ENCODE results near the gene CLSTN2. TPM values are rescaled to one million over a fixed set of nuclear protein-coding genes. Genes with fewer than 3 reads are reported as not detected.

The CLSTN2 gene
- total RNA-seq, 1 experiment from 2014 or later, result not detected

DNA sequence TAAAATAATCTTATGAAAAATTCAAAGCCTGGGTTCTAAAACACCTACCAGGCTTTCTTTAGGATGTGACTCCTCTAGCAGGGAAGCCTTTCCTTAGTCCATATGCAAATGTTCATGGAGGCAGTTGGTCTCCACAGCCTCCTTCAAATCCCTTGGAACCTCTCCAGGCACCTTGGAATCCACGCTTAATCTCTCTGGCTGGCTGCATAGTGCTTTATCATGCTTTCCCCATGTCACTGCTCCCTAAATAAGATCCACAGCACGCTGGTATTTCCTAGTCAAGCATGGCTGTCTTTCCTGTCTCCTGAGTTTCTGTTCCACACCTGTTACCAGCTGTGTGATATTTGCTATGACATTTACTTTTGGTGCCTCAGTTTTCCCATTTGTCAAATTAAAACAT is 71.3 kb downstream of the CLSTN2 start:
- no peak for DNase-seq
- no peak overlapping the region for H3K4me3 ChIP-seq (ENCODE audit: low read length)
- no peaks in the 10 kb centered on the region for H3K27me3 ChIP-seq (ENCODE audit: low read length)
- no peaks in the 10 kb centered on the region for H3K79me2 ChIP-seq (ENCODE audit: low read length)
- H3K4me1 ChIP-seq (ENCODE audit: insufficient read depth, low read length), result no peaks in the 10 kb centered on the region
- H3K9ac ChIP-seq (ENCODE audit: low read length), result no peak overlapping the region
- no peak for TF ChIP-seq EZH2 (IDR thresholded peaks at IDR 0.05; ENCODE audit: low read length, unreplicated experiment)
- TF ChIP-seq, protein P1, sequence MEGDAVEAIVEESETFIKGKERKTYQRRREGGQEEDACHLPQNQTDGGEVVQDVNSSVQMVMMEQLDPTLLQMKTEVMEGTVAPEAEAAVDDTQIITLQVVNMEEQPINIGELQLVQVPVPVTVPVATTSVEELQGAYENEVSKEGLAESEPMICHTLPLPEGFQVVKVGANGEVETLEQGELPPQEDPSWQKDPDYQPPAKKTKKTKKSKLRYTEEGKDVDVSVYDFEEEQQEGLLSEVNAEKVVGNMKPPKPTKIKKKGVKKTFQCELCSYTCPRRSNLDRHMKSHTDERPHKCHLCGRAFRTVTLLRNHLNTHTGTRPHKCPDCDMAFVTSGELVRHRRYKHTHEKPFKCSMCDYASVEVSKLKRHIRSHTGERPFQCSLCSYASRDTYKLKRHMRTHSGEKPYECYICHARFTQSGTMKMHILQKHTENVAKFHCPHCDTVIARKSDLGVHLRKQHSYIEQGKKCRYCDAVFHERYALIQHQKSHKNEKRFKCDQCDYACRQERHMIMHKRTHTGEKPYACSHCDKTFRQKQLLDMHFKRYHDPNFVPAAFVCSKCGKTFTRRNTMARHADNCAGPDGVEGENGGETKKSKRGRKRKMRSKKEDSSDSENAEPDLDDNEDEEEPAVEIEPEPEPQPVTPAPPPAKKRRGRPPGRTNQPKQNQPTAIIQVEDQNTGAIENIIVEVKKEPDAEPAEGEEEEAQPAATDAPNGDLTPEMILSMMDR (conservative IDR thresholded peaks at IDR 0.05; ENCODE audit: low read depth, low read length), result no peak
- no peak for TF ChIP-seq EZH2phosphoT487 (IDR thresholded peaks at IDR 0.05; ENCODE audit: borderline replicate concordance, low read length)
- ChIA-PET POLR2A (ENCODE audit: unreplicated experiment) (no interaction called here), CTCF (no interaction called here)
- no TSS peak for BruUV-seq (replicated peaks)
- H3K27ac ChIP-seq (ENCODE audit: low read length), result no peak overlapping the region
- H3K9me3 ChIP-seq (ENCODE audit: low read length), result no peaks in the 10 kb centered on the region
- H3F3A ChIP-seq (ENCODE audit: low read length, unreplicated experiment), result no peaks in the 10 kb centered on the region
- no peak overlapping the region for H2AFZ ChIP-seq (ENCODE audit: low read length)
- H3K9me2 ChIP-seq (replicated peaks; ENCODE audit: low read length), result no peaks in the 10 kb centered on the region
- intact Hi-C loops (cut with micrococcal nuclease), result no loop called here
- H3K36me3 ChIP-seq (ENCODE audit: low read depth, low read length), result no peaks in the 10 kb centered on the region
- H3K4me2 ChIP-seq (ENCODE audit: low read length), result no peak overlapping the region
- ATAC-seq, result no peak
- H4K20me1 ChIP-seq (ENCODE audit: low read length), result no peaks in the 10 kb centered on the region

DNA sequence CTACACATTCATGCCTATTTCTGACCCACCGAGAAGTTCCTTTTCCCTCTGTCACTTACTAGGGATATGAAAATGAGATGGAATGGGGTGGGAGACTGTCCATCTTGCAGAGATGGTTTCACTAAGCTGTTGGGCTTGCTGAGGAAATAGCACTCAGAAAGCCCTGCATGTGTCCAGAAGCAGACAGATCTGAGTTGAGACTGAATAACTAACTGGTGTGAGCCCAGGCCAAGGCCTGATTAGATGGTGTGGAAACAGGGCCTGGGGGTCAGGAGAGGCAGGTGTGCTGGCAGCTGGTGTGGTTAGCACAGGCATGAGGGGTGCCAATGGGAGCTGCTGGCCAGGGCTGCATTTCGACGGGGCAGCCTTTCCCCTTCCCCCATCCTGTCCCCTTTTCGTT is 72.1 kb downstream of the CLSTN2 start:
- POLR2A ChIA-PET (ENCODE audit: unreplicated experiment), result no interaction called here
- Histone ChIP-seq H3K27ac (ENCODE audit: low read length) (no peak overlapping the region), H3K27me3 (ENCODE audit: low read length) (no peaks in the 10 kb centered on the region), H4K20me1 (ENCODE audit: low read length) (no peaks in the 10 kb centered on the region), H3K9me3 (ENCODE audit: low read length) (no peaks in the 10 kb centered on the region), H3K36me3 (ENCODE audit: low read depth, low read length) (no peaks in the 10 kb centered on the region), H3K9ac (ENCODE audit: low read length) (no peak overlapping the region), H3K4me1 (ENCODE audit: insufficient read depth, low read length) (no peaks in the 10 kb centered on the region), H3K79me2 (ENCODE audit: low read length) (no peaks in the 10 kb centered on the region), H3K4me3 (ENCODE audit: low read length) (no peak overlapping the region), H3F3A (ENCODE audit: low read length, unreplicated experiment) (no peaks in the 10 kb centered on the region), H3K4me2 (ENCODE audit: low read length) (no peak overlapping the region), H2AFZ (ENCODE audit: low read length) (no peak overlapping the region), H3K9me2 (replicated peaks; ENCODE audit: low read length) (no peaks in the 10 kb centered on the region)
- intact Hi-C loops (cut with micrococcal nuclease), result no loop called here
- TF ChIP-seq, protein P1 (conservative IDR thresholded peaks at IDR 0.05; ENCODE audit: low read depth, low read length), result no peak
- TF ChIP-seq EZH2 (IDR thresholded peaks at IDR 0.05; ENCODE audit: low read length, unreplicated experiment), result no peak
- no peak for TF ChIP-seq EZH2phosphoT487 (IDR thresholded peaks at IDR 0.05; ENCODE audit: borderline replicate concordance, low read length)
- CTCF ChIA-PET, result no interaction called here
- no TSS peak for BruUV-seq (replicated peaks)
- no peak for DNase-seq
- no peak for ATAC-seq

DNA sequence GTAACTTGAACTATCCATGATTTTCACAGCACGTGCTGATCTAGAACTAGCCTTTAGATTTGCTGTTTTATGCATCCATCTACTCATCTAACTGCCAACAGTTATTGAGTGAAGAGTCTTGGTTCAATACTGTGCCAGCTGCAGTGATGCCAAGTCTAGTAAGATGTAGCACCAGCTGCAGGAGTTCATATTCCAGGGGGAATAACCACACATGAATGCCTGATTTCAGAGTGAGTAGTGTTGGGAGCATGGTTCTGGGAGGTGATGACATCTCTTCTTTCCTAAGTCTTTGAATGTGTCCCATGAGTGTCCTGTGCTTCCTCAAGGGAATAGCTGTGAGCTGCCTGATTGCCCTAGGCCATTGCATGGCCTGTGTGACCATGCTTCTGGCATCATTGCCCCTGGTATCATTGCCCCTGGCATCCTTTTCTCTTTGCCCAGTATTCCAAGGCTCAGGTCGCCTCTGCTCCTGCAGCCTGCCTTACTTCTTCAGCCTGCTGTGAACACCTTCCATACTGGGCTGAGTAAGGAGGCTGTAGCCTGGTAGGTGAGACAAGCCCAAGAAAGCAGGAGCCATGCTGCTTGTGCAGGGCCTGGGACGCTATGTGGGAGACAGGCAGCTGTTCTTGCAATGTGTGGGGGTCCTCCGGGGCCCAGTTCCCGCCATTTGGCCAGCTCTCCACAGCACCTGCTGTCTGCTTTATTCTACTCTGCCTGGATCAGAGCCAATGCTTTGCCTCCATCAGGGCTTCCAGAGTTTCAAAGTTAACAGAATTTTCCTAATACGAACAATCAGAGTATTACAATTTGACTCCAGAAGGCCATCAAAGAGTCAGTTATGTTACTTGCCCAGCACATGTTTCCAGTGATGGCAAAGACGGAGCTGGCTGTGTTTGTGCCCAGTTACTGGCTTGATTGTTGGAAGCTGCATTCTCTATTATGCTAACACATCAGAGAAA is 73.2 kb downstream of the CLSTN2 start:
- H3K27me3 ChIP-seq (ENCODE audit: low read length), result no peaks in the 10 kb centered on the region
- no peak for DNase-seq
- no peak for TF ChIP-seq EZH2 (IDR thresholded peaks at IDR 0.05; ENCODE audit: low read length, unreplicated experiment)
- TF ChIP-seq, protein P1 (conservative IDR thresholded peaks at IDR 0.05; ENCODE audit: low read depth, low read length), result no peak
- TF ChIP-seq EZH2phosphoT487 (IDR thresholded peaks at IDR 0.05; ENCODE audit: borderline replicate concordance, low read length), result no peak
- H3K9ac ChIP-seq (ENCODE audit: low read length), result no peak overlapping the region
- no peaks in the 10 kb centered on the region for H3F3A ChIP-seq (ENCODE audit: low read length, unreplicated experiment)
- H3K79me2 ChIP-seq (ENCODE audit: low read length), result no peaks in the 10 kb centered on the region
- no peak overlapping the region for H3K27ac ChIP-seq (ENCODE audit: low read length)
- BruUV-seq (replicated peaks), result no TSS peak
- no peaks in the 10 kb centered on the region for H3K4me1 ChIP-seq (ENCODE audit: insufficient read depth, low read length)
- no peak for ATAC-seq
- H2AFZ ChIP-seq (ENCODE audit: low read length), result no peak overlapping the region
- ChIA-PET POLR2A (ENCODE audit: unreplicated experiment) (no interaction called here), CTCF (no interaction called here)
- H3K4me3 ChIP-seq (ENCODE audit: low read length), result no peak overlapping the region
- H3K9me2 ChIP-seq (replicated peaks; ENCODE audit: low read length), result no peaks in the 10 kb centered on the region
- no peaks in the 10 kb centered on the region for H3K36me3 ChIP-seq (ENCODE audit: low read depth, low read length)
- intact Hi-C loops (cut with micrococcal nuclease), result no loop called here
- no peaks in the 10 kb centered on the region for H3K9me3 ChIP-seq (ENCODE audit: low read length)
- no peaks in the 10 kb centered on the region for H4K20me1 ChIP-seq (ENCODE audit: low read length)
- no peak overlapping the region for H3K4me2 ChIP-seq (ENCODE audit: low read length)

Measured in PC-3 (cell line).